ENCODE results near the gene MAP3K2. TPM values are rescaled to one million over a fixed set of nuclear protein-coding genes. Genes with fewer than 3 reads are reported as not detected.

The MAP3K2 gene
- polyA plus RNA-seq, 3 donors, result 24.7 to 30.9 (median 29.4) TPM

- no peak for DNase-seq
These were observed 819 bp upstream of the MAP3K2 start for GRCh38 chr2:127388423-127389164.

- DNase-seq, result peak; percentile 86
These were observed 766 bp downstream of the MAP3K2 start for GRCh38 chr2:127386764-127387654.

GRCh38 chr2:127386246-127386645, 1.5 kb downstream of the MAP3K2 start:
- DNase-seq, result no peak

GRCh38 chr2:127384529-127384928, 3.2 kb downstream of the MAP3K2 start:
- no peak for DNase-seq

- DNase-seq, result no peak
These were observed 4.9 kb downstream of the MAP3K2 start for GRCh38 chr2:127382831-127383230.

GRCh38 chr2:127381762-127382161, 6.0 kb downstream of the MAP3K2 start:
- DNase-seq, result no peak

- no peak for DNase-seq
These were observed 7.9 kb downstream of the MAP3K2 start for GRCh38 chr2:127379712-127380355.

GRCh38 chr2:127378720-127379119, 9.1 kb downstream of the MAP3K2 start:
- no peak for DNase-seq

- DNase-seq, result no peak
These were observed 10.5 kb downstream of the MAP3K2 start for GRCh38 chr2:127377262-127377661.

- DNase-seq, result no peak
These were observed 11.5 kb downstream of the MAP3K2 start for GRCh38 chr2:127376257-127376656.

- DNase-seq, result no peak
These were observed 14.3 kb downstream of the MAP3K2 start for GRCh38 chr2:127373362-127374083.

GRCh38 chr2:127371037-127371436, 16.7 kb downstream of the MAP3K2 start:
- DNase-seq, result no peak

GRCh38 chr2:127370010-127370409, 17.8 kb downstream of the MAP3K2 start:
- no peak for DNase-seq

GRCh38 chr2:127365211-127365643, 22.5 kb downstream of the MAP3K2 start:
- peak; percentile 29 for DNase-seq

- DNase-seq, result no peak
These were observed 24.8 kb downstream of the MAP3K2 start for GRCh38 chr2:127362971-127363370.

GRCh38 chr2:127361929-127362885, 25.6 kb downstream of the MAP3K2 start:
- no peak for DNase-seq

- no peak for DNase-seq
These were observed 27.5 kb downstream of the MAP3K2 start for GRCh38 chr2:127360242-127360641.

GRCh38 chr2:127359520-127359919, 28.3 kb downstream of the MAP3K2 start:
- DNase-seq, result no peak

GRCh38 chr2:127358971-127359370, 28.8 kb downstream of the MAP3K2 start:
- DNase-seq, result no peak

- DNase-seq, result no peak
These were observed 29.7 kb downstream of the MAP3K2 start for GRCh38 chr2:127358044-127358443.

- DNase-seq, result no peak
These were observed 30.2 kb downstream of the MAP3K2 start for GRCh38 chr2:127357591-127357990.

All from renal pelvis (tissue), 4 donors.